Pulmonary artery endothelial cell (primary cell): ENCODE data around the gene MROH2A. TPM values are rescaled to one million over a fixed set of nuclear protein-coding genes. Genes with fewer than 3 reads are reported as not detected.

Experiments used
- DNase-seq: peaks from one replicate; pipeline ENCODE4 v3.0.0-alpha.2; 2011; ENCODE audit warnings: low read depth, low spot score
- total RNA-seq: library from RNA; depleted of rRNA; stranded (reverse); fragments of >200 nt; gene quantifications from 2 replicates; pipeline ENCODE4 v1.2.3, GENCODE V29; 2014

Gene MROH2A
- total RNA-seq, 1 donor from 2014 or later: not detected

- no peak for DNase-seq
Observed at GRCh38 chr2:233837694-233838229, 59.6 kb downstream of the MROH2A start.

- DNase-seq: no peak
Observed at GRCh38 chr2:233838251-233838650, 60.1 kb downstream of the MROH2A start.

GRCh38 chr2:233838726-233839446 lies 60.8 kb downstream of the MROH2A start:
- DNase-seq: no peak

- DNase-seq: no peak
Observed at GRCh38 chr2:233839447-233839820, 61.3 kb downstream of the MROH2A start.

- DNase-seq: no peak
Observed at GRCh38 chr2:233840520-233840919, 62.4 kb downstream of the MROH2A start.

- no peak for DNase-seq
Observed at GRCh38 chr2:233841183-233841582, 63.1 kb downstream of the MROH2A start.

- no peak for DNase-seq
Observed at GRCh38 chr2:233844064-233844807, 66.1 kb downstream of the MROH2A start.

- no peak for DNase-seq
Observed at GRCh38 chr2:233844836-233845235, 66.7 kb downstream of the MROH2A start.

- no peak for DNase-seq
Observed at GRCh38 chr2:233845301-233846060, 67.4 kb downstream of the MROH2A start.

GRCh38 chr2:233846387-233847247 lies 68.5 kb downstream of the MROH2A start:
- no peak for DNase-seq

GRCh38 chr2:233847248-233847898 lies 69.2 kb downstream of the MROH2A start:
- DNase-seq: no peak

GRCh38 chr2:233848276-233848675 lies 70.1 kb downstream of the MROH2A start:
- DNase-seq: no peak

- DNase-seq: no peak
Observed at GRCh38 chr2:233849607-233850271, 71.6 kb downstream of the MROH2A start.

GRCh38 chr2:233850745-233851144 lies 72.6 kb downstream of the MROH2A start:
- DNase-seq: no peak

- DNase-seq: no peak
Observed at GRCh38 chr2:233851169-233851568, 73.0 kb downstream of the MROH2A start.

GRCh38 chr2:233852056-233852455 lies 73.9 kb downstream of the MROH2A start:
- DNase-seq: peak; percentile 27

- DNase-seq: no peak
Observed at GRCh38 chr2:233853353-233853752, 75.2 kb downstream of the MROH2A start.

- no peak for DNase-seq
Observed at GRCh38 chr2:233853883-233854240, 75.7 kb downstream of the MROH2A start.

- peak; percentile 85 for DNase-seq
Observed at GRCh38 chr2:233854241-233854981, 76.3 kb downstream of the MROH2A start, which contains the start of gene HJURP. HJURP (minus strand) TSS chr2:233854535; CDS start chr2:233854500, 35 bp downstream.
